ENCODE measurements around the gene KPRP.

Gene KPRP

GRCh38 chr1:152757747-152758146, at the start of gene KPRP:
TSS of gene KPRP (plus strand) at chr1:152758025. CDS start at chr1:152759589, 1,564 bp downstream.
- no peak for DNase-seq (ENCODE audit: low read depth in 2 of 2)

GRCh38 chr1:152718238-152718637, 39.6 kb upstream of the KPRP start:
- no peak for DNase-seq (ENCODE audit: low read depth in 2 of 2)

GRCh38 chr1:152725261-152725660, 32.6 kb upstream of the KPRP start:
- no peak for DNase-seq (ENCODE audit: low read depth in 2 of 2)

GRCh38 chr1:152728986-152729385, 28.8 kb upstream of the KPRP start:
- DNase-seq (ENCODE audit: low read depth in 2 of 2): no peak

- DNase-seq (ENCODE audit: low read depth in 2 of 2): no peak
Measured at GRCh38 chr1:152735648-152736047, 22.2 kb upstream of the KPRP start.

- DNase-seq (ENCODE audit: low read depth in 2 of 2): no peak
Measured at GRCh38 chr1:152737997-152738396, 19.8 kb upstream of the KPRP start.

- DNase-seq (ENCODE audit: low read depth in 2 of 2): no peak
Measured at GRCh38 chr1:152739841-152740240, 18.0 kb upstream of the KPRP start.

GRCh38 chr1:152741656-152742055, 16.2 kb upstream of the KPRP start:
- DNase-seq (ENCODE audit: low read depth in 2 of 2): no peak

GRCh38 chr1:152743371-152744145, 14.3 kb upstream of the KPRP start:
- DNase-seq (ENCODE audit: low read depth in 2 of 2): no peak

- no peak for DNase-seq (ENCODE audit: low read depth in 2 of 2)
Measured at GRCh38 chr1:152745289-152745704, 12.5 kb upstream of the KPRP start.

GRCh38 chr1:152745765-152746444, 11.9 kb upstream of the KPRP start:
- DNase-seq (ENCODE audit: low read depth in 2 of 2): no peak

- DNase-seq (ENCODE audit: low read depth in 2 of 2): no peak
Measured at GRCh38 chr1:152747831-152748230, 10.0 kb upstream of the KPRP start.

GRCh38 chr1:152752225-152752624, 5.6 kb upstream of the KPRP start:
- DNase-seq (ENCODE audit: low read depth in 2 of 2): no peak

- DNase-seq (ENCODE audit: low read depth in 2 of 2): no peak
Measured at GRCh38 chr1:152753586-152753985, 4.2 kb upstream of the KPRP start.

GRCh38 chr1:152756872-152757271, 953 bp upstream of the KPRP start:
- no peak for DNase-seq (ENCODE audit: low read depth in 2 of 2)

GRCh38 chr1:152758636-152759035, 811 bp downstream of the KPRP start:
- DNase-seq (ENCODE audit: low read depth in 2 of 2): no peak

- DNase-seq (ENCODE audit: low read depth in 2 of 2): no peak
Measured at GRCh38 chr1:152759453-152760173, 1.8 kb downstream of the KPRP start.

- no peak for DNase-seq (ENCODE audit: low read depth in 2 of 2)
Measured at GRCh38 chr1:152760551-152761190, 2.8 kb downstream of the KPRP start.

- DNase-seq (ENCODE audit: low read depth in 2 of 2): no peak
Measured at GRCh38 chr1:152761609-152762213, 3.9 kb downstream of the KPRP start.

GRCh38 chr1:152768847-152769533, 11.2 kb downstream of the KPRP start:
- DNase-seq (ENCODE audit: low read depth in 2 of 2): no peak

GRCh38 chr1:152770411-152770810, 12.6 kb downstream of the KPRP start:
- DNase-seq (ENCODE audit: low read depth in 2 of 2): no peak
